Measurements from ENCODE around the gene COA1.

- TF ChIP-seq CTCF (IDR thresholded peaks at IDR 0.05), result no peak
- TF ChIP-seq POLR2A (IDR thresholded peaks at IDR 0.05), result no peak
Observed at GRCh38 chr7:43602256-43602655, 127.1 kb downstream of the COA1 start.
